Astrocyte (in vitro differentiated cells and primary cell): ENCODE data around the gene IQCK. TPM values are rescaled to one million over a fixed set of nuclear protein-coding genes. Genes with fewer than 3 reads are reported as not detected.

ENCODE experiments used
- DNase-seq: peaks from one replicate; pipeline ENCODE4 v3.0.0-alpha.2; 2010; ENCODE audit warnings: low read depth
- FAIRE-seq: peaks from 2 replicates; lab custom pipeline; 2011; peaks lifted over from hg19 to GRCh38; lab: Jason Lieb, UNC
- H2AFZ ChIP-seq: 2 replicates; pipeline ENCODE4 v1.6.0; 2012; ENCODE audit warnings: low read depth, low read length, inconsistent platforms
- H3K27ac ChIP-seq: 2 replicates; pipeline ENCODE4 v1.5.1; 2011; ENCODE audit warnings: low read depth, low read length, inconsistent platforms
- H3K27me3 ChIP-seq: 2 replicates; pipeline ENCODE4 v1.6.0; 2011; ENCODE audit warnings: low read length, inconsistent platforms; ENCODE audit not compliant: insufficient read depth
- H3K36me3 ChIP-seq: 2 replicates; pipeline ENCODE4 v1.5.1; 2011; ENCODE audit warnings: low read length, inconsistent platforms; ENCODE audit not compliant: insufficient read depth
- H3K4me1 ChIP-seq: 2 replicates; pipeline ENCODE4 v1.5.1; 2011; ENCODE audit warnings: low read length, inconsistent platforms; ENCODE audit not compliant: insufficient read depth
- H3K4me2 ChIP-seq: 2 replicates; pipeline ENCODE4 v1.6.0; 2012; ENCODE audit warnings: low read length, inconsistent platforms
- H3K4me3 ChIP-seq: 2 replicates; pipeline ENCODE4 v1.5.1; 2011; ENCODE audit warnings: low read depth, mild to moderate bottlenecking, low read length, inconsistent platforms; ENCODE audit not compliant: insufficient read depth
- H3K79me2 ChIP-seq: 2 replicates; pipeline ENCODE4 v1.6.0; 2012; ENCODE audit warnings: mild to moderate bottlenecking, low read length, inconsistent platforms; ENCODE audit not compliant: insufficient read depth
- H3K9ac ChIP-seq: 2 replicates; pipeline ENCODE4 v1.6.0; 2012; ENCODE audit warnings: mild to moderate bottlenecking, low read length, inconsistent platforms
- H3K9me3 ChIP-seq: 2 replicates; pipeline ENCODE4 v1.5.1; 2012; ENCODE audit warnings: low read depth, mild to moderate bottlenecking, low read length, inconsistent platforms; ENCODE audit not compliant: insufficient read depth
- H4K20me1 ChIP-seq: 2 replicates; pipeline ENCODE4 v1.6.0; 2012; ENCODE audit warnings: low read length, inconsistent platforms; ENCODE audit not compliant: insufficient read depth
- H3K27ac Mint-ChIP-seq: one replicate; pipeline ENCODE4 v1.8.0; 2021; ENCODE audit warnings: mild to moderate bottlenecking, mixed read lengths; ENCODE audit not compliant: unreplicated experiment
- H3K27me3 Mint-ChIP-seq: one replicate; pipeline ENCODE4 v1.8.0; 2021; ENCODE audit warnings: low read depth, mixed read lengths; ENCODE audit not compliant: unreplicated experiment
- H3K36me3 Mint-ChIP-seq: one replicate; pipeline ENCODE4 v1.8.0; 2021; ENCODE audit warnings: low read depth, mixed read lengths; ENCODE audit not compliant: unreplicated experiment
- H3K4me1 Mint-ChIP-seq: one replicate; pipeline ENCODE4 v1.8.0; 2021; ENCODE audit warnings: low read depth, mixed read lengths; ENCODE audit not compliant: unreplicated experiment
- H3K4me3 Mint-ChIP-seq: one replicate; pipeline ENCODE4 v1.8.0; 2021; ENCODE audit warnings: mild to moderate bottlenecking, moderate library complexity, mixed read lengths; ENCODE audit not compliant: unreplicated experiment
- H3K9me3 Mint-ChIP-seq: one replicate; pipeline ENCODE4 v1.8.0; 2021; ENCODE audit warnings: mild to moderate bottlenecking, mixed read lengths; ENCODE audit not compliant: unreplicated experiment
- CTCF ChIP-seq: IDR thresholded peaks from 2 replicates; pipeline ENCODE4 v1.5.1; 2011; ENCODE audit warnings: low read depth, mild to moderate bottlenecking, inconsistent platforms, low read length, moderate library complexity; ENCODE audit not compliant: insufficient read depth
- EZH2 ChIP-seq: IDR thresholded peaks from 2 replicates; pipeline ENCODE4 v1.6.1; 2012; ENCODE audit warnings: mild to moderate bottlenecking, low read length, inconsistent platforms; ENCODE audit not compliant: insufficient read depth
- total RNA-seq: library from RNA; stranded (reverse); gene quantifications from 2 replicates; pipeline ENCODE4 v1.2.1, GENCODE V29; 2021

The IQCK gene
- total RNA-seq, 1 donor from 2014 or later, result 5.9 TPM

- FAIRE-seq (no peak), DNase-seq (no peak)
- no peak overlapping the region for H3K4me3 Mint-ChIP-seq
- no peaks in the 10 kb centered on the region for H3K36me3 Mint-ChIP-seq
- H3K27me3 Mint-ChIP-seq, result no peaks in the 10 kb centered on the region
- peaks cover 11% of the 10 kb centered on the region for H3K4me1 Mint-ChIP-seq
- peaks cover 3% of the 10 kb centered on the region for H3K9me3 Mint-ChIP-seq
- no peaks in the 10 kb centered on the region for H3K4me1 ChIP-seq
- H3K36me3 ChIP-seq, result no peaks in the 10 kb centered on the region
- peak overlapping the region; percentile 47 for H3K27ac Mint-ChIP-seq
- no peaks in the 10 kb centered on the region for H4K20me1 ChIP-seq
- H2AFZ ChIP-seq, result no peak overlapping the region
- no peaks in the 10 kb centered on the region for H3K9me3 ChIP-seq
- H3K9ac ChIP-seq, result no peak overlapping the region
- H3K4me3 ChIP-seq, result no peak overlapping the region
- TF ChIP-seq EZH2, result no peak
- no peak for TF ChIP-seq CTCF
- H3K4me2 ChIP-seq, result no peak overlapping the region
- no peak overlapping the region for H3K27ac ChIP-seq
- no peaks in the 10 kb centered on the region for H3K79me2 ChIP-seq
- H3K27me3 ChIP-seq, result no peaks in the 10 kb centered on the region
Measured at GRCh38 chr16:19843371-19843770, 125.3 kb downstream of the IQCK start.

- H3K9me3 Mint-ChIP-seq, result peaks cover 3% of the 10 kb centered on the region
- TF ChIP-seq EZH2, result no peak
- no peak for TF ChIP-seq CTCF
- H3K9me3 ChIP-seq, result no peaks in the 10 kb centered on the region
- no peak overlapping the region for H3K4me3 ChIP-seq
- no peaks in the 10 kb centered on the region for H3K79me2 ChIP-seq
- no peaks in the 10 kb centered on the region for H3K27me3 Mint-ChIP-seq
- no peak overlapping the region for H3K4me3 Mint-ChIP-seq
- no peaks in the 10 kb centered on the region for H3K36me3 ChIP-seq
- no peaks in the 10 kb centered on the region for H4K20me1 ChIP-seq
- no peaks in the 10 kb centered on the region for H3K36me3 Mint-ChIP-seq
- DNase-seq (peak; percentile 85), FAIRE-seq (no peak)
- peak overlapping the region; percentile 37 for H3K9ac ChIP-seq
- no peak overlapping the region for H2AFZ ChIP-seq
- H3K4me2 ChIP-seq, result peak overlapping the region; percentile 19
- peak overlapping the region; percentile 91 for H3K27ac Mint-ChIP-seq
- no peaks in the 10 kb centered on the region for H3K27me3 ChIP-seq
- H3K27ac ChIP-seq, result peak overlapping the region; percentile 53
- no peaks in the 10 kb centered on the region for H3K4me1 ChIP-seq
- peaks cover 11% of the 10 kb centered on the region for H3K4me1 Mint-ChIP-seq
Measured at GRCh38 chr16:19844945-19845641, 127.0 kb downstream of the IQCK start.

GRCh38 chr16:19846436-19846835 is 128.4 kb downstream of the IQCK start:
- no peak for DNase-seq
- Histone ChIP-seq H4K20me1 (no peaks in the 10 kb centered on the region), H2AFZ (no peak overlapping the region), H3K27me3 (no peaks in the 10 kb centered on the region), H3K27ac (no peak overlapping the region), H3K9me3 (no peaks in the 10 kb centered on the region), H3K36me3 (no peaks in the 10 kb centered on the region), H3K4me1 (no peaks in the 10 kb centered on the region), H3K79me2 (no peaks in the 10 kb centered on the region), H3K4me3 (no peak overlapping the region), H3K4me2 (no peak overlapping the region), H3K9ac (no peak overlapping the region)
- Mint-ChIP-seq H3K4me1 (peaks cover 15% of the 10 kb centered on the region), H3K9me3 (peaks cover 3% of the 10 kb centered on the region), H3K4me3 (no peak overlapping the region), H3K36me3 (no peaks in the 10 kb centered on the region), H3K27me3 (no peaks in the 10 kb centered on the region), H3K27ac (no peak overlapping the region)
- no peak for FAIRE-seq
- TF ChIP-seq CTCF (no peak), EZH2 (no peak)
